Measurements from ENCODE around the gene EPHB6. TPM values are rescaled to one million over a fixed set of nuclear protein-coding genes. Genes with fewer than 3 reads are reported as not detected.

The EPHB6 gene
- polyA plus RNA-seq, 1 donor = 6.8 TPM

DNA sequence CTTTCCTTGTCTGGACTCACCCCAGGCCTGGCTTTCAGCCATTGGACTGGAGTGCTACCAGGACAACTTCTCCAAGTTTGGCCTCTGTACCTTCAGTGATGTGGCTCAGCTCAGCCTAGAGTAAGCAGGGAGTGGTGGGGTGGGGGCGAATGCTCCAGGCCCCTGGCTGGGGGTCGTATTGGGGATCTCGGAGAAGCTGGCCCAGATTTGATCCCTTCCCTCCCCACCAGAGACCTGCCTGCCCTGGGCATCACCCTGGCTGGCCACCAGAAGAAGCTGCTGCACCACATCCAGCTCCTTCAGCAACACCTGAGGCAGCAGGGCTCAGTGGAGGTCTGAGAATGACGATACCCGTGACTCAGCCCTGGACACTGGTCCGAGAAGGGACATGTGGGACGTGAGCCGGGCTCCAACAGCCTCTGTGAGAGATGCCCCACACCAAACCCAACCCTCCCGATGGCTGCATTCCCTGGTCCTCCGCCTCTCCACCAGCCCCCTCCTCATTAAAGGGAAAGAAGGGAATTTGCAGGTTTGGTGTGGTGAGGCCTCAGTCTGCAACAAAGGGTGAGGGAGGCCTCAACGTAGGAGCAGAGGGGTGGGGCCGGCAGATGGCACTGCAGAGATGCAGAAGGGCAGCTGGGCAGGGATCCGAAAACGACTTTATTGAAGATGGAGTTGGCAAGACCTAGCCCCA lies 15.8 kb downstream of the EPHB6 start:
- Histone ChIP-seq H3K36me3 (ENCODE audit: control insufficient read depth, insufficient read depth, low read length) (no peaks in the 10 kb centered on the region), H3K9me3 (ENCODE audit: control insufficient read depth, low read depth, low read length) (peaks cover 2% of the 10 kb centered on the region), H3K27me3 (ENCODE audit: control insufficient read depth, insufficient read depth, low read length) (no peaks in the 10 kb centered on the region), H3K4me1 (ENCODE audit: control insufficient read depth, insufficient read depth, low read length) (no peaks in the 10 kb centered on the region), H3K4me3 (ENCODE audit: low read length) (no peak overlapping the region), H3K27ac (ENCODE audit: low read length) (no peak overlapping the region)
- no CpG with 5 or more reads among the region's 14 CpGs for WGBS (ENCODE audit: insufficient coverage, low lambda C conversion rate)
- DNase-seq = no peak

DNA sequence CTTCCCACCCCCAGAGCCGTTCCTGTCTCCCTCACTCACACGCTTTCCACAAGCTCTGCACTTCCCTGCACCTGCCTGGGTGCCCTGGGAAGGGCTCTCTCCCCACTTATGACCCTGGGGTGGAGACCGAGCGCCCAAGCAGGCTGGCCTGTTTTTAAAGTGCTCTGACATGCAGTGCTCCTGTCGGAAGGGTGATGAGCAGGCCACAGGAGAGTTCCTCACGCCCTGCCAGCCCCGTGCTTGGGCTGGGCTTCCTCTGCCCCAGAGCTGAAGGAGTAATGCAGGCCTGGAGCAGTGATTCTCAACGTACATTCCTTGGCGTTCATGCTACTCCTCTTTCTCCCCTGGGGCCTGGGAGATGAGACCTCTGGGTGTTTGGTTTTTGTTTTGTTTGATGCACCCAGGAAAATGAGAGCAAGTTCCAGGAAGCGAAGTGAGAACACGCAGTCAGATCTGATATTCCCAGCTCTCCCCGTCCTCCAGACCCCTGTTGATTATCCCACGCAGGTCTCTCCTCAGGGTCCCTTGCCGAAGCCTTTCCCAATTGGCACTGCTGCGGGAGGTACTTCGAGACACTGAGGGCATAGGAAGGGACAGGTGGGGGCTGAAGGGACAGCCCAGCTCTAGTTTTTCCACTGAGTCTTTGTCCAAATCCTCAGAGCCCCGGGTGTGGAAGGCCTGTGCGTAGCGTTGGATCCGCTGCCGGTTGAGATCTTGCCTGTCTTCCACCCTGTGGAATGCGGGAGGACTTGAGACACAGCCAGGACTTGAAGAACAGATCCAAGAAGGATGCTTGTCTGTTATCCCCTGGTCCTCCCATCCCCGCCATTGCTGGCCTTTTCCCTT lies 16.6 kb downstream of the EPHB6 start:
- no peaks in the 10 kb centered on the region for H3K36me3 ChIP-seq (ENCODE audit: control insufficient read depth, insufficient read depth, low read length)

DNA sequence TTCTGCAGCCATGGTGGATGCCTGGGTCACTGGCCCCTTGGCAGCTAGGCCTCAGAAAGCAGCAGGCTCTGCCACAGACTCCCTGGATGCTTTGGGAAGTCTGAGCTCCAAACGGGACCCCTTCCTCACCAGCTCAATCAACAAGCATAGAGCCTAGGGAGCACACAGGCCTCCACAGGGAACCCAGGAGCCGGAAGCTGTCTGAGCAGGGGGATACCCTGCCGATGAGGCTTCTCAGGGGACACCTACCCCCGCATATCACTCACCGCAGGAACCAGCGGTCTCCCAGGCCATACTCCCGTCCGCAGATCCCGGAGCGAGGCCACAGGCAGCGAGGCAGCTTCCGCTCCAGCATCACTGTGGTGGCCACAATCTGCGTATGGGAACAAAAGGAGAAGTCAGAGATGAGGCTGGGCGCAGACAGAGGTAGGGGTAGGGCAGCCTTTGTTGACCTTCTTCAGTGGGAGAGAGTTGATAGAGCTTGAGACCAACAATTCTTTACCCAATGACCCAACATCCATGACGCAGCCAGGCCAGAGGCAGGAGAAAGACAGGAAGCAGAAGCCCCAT lies 17.3 kb downstream of the EPHB6 start:
- no peaks in the 10 kb centered on the region for H3K4me1 ChIP-seq (ENCODE audit: control insufficient read depth, insufficient read depth, low read length)
- DNase-seq = no peak
- H3K9me3 ChIP-seq (ENCODE audit: control insufficient read depth, low read depth, low read length) = peaks cover 2% of the 10 kb centered on the region
- WGBS (ENCODE audit: insufficient coverage, low lambda C conversion rate) = no CpG with 5 or more reads among the region's 15 CpGs
- no peaks in the 10 kb centered on the region for H3K27me3 ChIP-seq (ENCODE audit: control insufficient read depth, insufficient read depth, low read length)
- H3K27ac ChIP-seq (ENCODE audit: low read length) = no peak overlapping the region
- H3K36me3 ChIP-seq (ENCODE audit: control insufficient read depth, insufficient read depth, low read length) = no peaks in the 10 kb centered on the region
- no peak overlapping the region for H3K4me3 ChIP-seq (ENCODE audit: low read length)

More for the DNA sequence above, 16.6 kb downstream of the EPHB6 start:
- H3K27me3 ChIP-seq (ENCODE audit: control insufficient read depth, insufficient read depth, low read length) = no peaks in the 10 kb centered on the region
- WGBS (ENCODE audit: insufficient coverage, low lambda C conversion rate) = 100% methylated on average over 6 of the region's 23 CpGs
- DNase-seq = no peak
- no peaks in the 10 kb centered on the region for H3K4me1 ChIP-seq (ENCODE audit: control insufficient read depth, insufficient read depth, low read length)
- no peak overlapping the region for H3K4me3 ChIP-seq (ENCODE audit: low read length)
- H3K27ac ChIP-seq (ENCODE audit: low read length) = no peak overlapping the region
- peaks cover 2% of the 10 kb centered on the region for H3K9me3 ChIP-seq (ENCODE audit: control insufficient read depth, low read depth, low read length)

DNA sequence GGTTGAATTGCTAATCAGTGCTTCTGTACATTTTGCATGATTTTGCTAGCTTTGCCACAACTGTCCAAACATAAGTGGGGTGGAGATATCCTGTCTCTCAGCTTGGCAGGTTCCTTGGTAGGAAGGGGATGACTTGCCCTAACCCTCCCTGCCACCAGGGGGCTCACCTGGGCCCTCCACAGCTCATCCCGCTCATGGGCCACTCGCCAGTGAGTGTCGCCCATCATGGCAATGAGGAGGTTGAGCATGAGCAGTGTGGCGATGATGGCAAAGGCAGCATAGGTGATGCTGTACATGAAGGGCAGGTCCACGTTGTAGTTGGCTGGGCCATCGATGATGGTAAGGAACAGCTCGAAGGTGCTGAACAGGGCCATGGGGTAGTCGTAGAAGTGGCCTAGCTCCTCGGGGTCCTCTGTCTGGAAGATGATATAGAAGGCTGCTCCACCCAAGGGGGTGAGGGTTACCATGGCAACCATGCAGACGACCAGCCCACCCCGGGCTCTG lies 18.5 kb downstream of the EPHB6 start:
- Histone ChIP-seq H3K27ac (ENCODE audit: low read length) (no peak overlapping the region), H3K27me3 (ENCODE audit: control insufficient read depth, insufficient read depth, low read length) (peaks cover 1% of the 10 kb centered on the region), H3K4me1 (ENCODE audit: control insufficient read depth, insufficient read depth, low read length) (no peaks in the 10 kb centered on the region), H3K9me3 (ENCODE audit: control insufficient read depth, low read depth, low read length) (peaks cover under 1% of the 10 kb centered on the region), H3K4me3 (ENCODE audit: low read length) (no peak overlapping the region), H3K36me3 (ENCODE audit: control insufficient read depth, insufficient read depth, low read length) (no peaks in the 10 kb centered on the region)
- no peak for DNase-seq
- WGBS (ENCODE audit: insufficient coverage, low lambda C conversion rate) = no CpG with 5 or more reads among the region's 11 CpGs

DNA sequence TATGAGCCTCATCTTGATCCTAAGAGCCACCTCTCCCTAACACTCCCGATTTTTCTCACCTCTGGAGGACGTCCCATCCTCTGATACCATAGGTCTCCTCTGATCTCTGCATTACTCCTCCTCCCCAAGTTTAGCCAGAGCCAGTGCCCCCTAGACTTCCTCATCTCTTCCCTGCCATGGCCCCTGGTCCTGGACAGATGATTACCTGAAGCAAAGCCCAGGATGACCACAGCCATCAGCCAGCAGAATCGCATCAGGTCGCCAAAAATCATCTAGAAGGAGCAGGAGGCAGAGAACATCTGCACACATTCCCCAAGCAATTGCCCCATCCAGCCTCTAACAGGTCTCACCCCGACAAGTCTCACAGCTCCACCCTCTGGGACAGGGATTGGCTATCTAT lies 19.0 kb downstream of the EPHB6 start:
- H3K4me3 ChIP-seq (ENCODE audit: low read length) = no peak overlapping the region
- H3K36me3 ChIP-seq (ENCODE audit: control insufficient read depth, insufficient read depth, low read length) = no peaks in the 10 kb centered on the region
- no CpG with 5 or more reads among the region's 5 CpGs for WGBS (ENCODE audit: insufficient coverage, low lambda C conversion rate)
- H3K27me3 ChIP-seq (ENCODE audit: control insufficient read depth, insufficient read depth, low read length) = peaks cover 5% of the 10 kb centered on the region
- H3K4me1 ChIP-seq (ENCODE audit: control insufficient read depth, insufficient read depth, low read length) = no peaks in the 10 kb centered on the region
- H3K9me3 ChIP-seq (ENCODE audit: control insufficient read depth, low read depth, low read length) = no peaks in the 10 kb centered on the region
- DNase-seq = no peak
- H3K27ac ChIP-seq (ENCODE audit: low read length) = no peak overlapping the region

DNA sequence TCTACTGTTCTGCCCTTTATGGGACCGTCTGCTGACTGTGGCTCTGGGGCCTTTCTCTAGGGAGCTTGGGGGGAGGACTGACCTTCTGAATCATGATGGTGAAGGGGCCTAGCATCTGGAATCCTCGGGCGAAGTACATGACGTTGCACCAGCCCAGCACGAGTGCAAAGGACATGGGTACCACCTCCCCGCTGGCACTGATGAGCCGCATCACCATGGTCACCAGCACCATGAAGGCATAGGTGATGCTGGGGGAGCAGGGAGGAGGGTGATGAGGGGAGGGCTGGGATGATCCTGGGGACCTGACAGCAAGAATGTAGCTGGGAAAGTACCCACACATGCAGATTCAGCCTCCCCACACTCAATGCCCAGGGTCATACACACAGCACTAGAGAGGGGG lies 19.5 kb downstream of the EPHB6 start:
- no peaks in the 10 kb centered on the region for H3K4me1 ChIP-seq (ENCODE audit: control insufficient read depth, insufficient read depth, low read length)
- H3K27me3 ChIP-seq (ENCODE audit: control insufficient read depth, insufficient read depth, low read length) = peaks cover 5% of the 10 kb centered on the region
- no CpG with 5 or more reads among the region's 7 CpGs for WGBS (ENCODE audit: insufficient coverage, low lambda C conversion rate)
- DNase-seq = no peak
- H3K27ac ChIP-seq (ENCODE audit: low read length) = no peak overlapping the region
- H3K36me3 ChIP-seq (ENCODE audit: control insufficient read depth, insufficient read depth, low read length) = no peaks in the 10 kb centered on the region
- H3K4me3 ChIP-seq (ENCODE audit: low read length) = no peak overlapping the region
- H3K9me3 ChIP-seq (ENCODE audit: control insufficient read depth, low read depth, low read length) = no peaks in the 10 kb centered on the region

DNA sequence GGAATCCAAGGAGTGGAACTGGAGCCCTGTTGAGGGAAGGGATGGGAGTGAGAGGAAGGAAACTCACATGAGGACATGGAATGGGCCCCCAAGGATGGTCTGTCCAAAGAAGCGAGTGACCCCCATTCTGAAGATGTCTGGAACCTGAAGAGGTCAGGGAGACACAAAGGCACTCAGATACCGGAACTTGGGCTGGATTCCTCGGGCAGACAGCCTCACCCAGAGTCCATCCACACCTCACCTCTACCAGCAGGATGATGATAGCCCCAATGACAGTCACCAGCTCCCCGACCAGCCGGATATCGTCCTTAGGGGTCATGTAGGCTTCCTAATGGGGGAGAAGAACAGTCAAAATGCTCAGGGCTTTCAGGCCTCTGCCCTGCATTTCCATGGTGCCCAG lies 20.0 kb downstream of the EPHB6 start:
- H3K4me3 ChIP-seq (ENCODE audit: low read length) = no peak overlapping the region

DNA sequence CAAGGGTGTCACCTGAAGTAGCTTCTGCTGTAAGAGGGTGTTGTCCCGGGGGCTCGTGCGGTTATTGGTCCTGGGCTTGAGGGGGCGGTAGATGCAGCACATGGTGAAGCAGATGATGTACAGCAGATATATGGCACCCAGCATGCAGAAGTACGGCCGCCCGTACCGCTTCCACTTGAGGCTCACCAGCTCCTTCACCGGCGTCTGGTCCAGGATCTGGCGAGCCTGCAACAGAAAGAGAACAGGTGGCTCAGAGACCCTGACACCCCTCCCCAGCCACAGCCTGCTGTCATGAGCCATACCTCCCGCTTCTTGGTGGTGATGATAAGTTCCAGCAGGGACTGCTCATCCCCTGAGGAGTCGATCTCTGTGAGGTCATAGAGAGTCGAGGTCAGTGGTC lies 20.6 kb downstream of the EPHB6 start:
- no peak for DNase-seq

More for the DNA sequence above, 20.0 kb downstream of the EPHB6 start:
- peaks cover 5% of the 10 kb centered on the region for H3K27me3 ChIP-seq (ENCODE audit: control insufficient read depth, insufficient read depth, low read length)
- no peaks in the 10 kb centered on the region for H3K36me3 ChIP-seq (ENCODE audit: control insufficient read depth, insufficient read depth, low read length)
- no CpG with 5 or more reads among the region's 6 CpGs for WGBS (ENCODE audit: insufficient coverage, low lambda C conversion rate)
- no peaks in the 10 kb centered on the region for H3K9me3 ChIP-seq (ENCODE audit: control insufficient read depth, low read depth, low read length)
- H3K27ac ChIP-seq (ENCODE audit: low read length) = no peak overlapping the region
- DNase-seq = no peak
- no peaks in the 10 kb centered on the region for H3K4me1 ChIP-seq (ENCODE audit: control insufficient read depth, insufficient read depth, low read length)

DNA sequence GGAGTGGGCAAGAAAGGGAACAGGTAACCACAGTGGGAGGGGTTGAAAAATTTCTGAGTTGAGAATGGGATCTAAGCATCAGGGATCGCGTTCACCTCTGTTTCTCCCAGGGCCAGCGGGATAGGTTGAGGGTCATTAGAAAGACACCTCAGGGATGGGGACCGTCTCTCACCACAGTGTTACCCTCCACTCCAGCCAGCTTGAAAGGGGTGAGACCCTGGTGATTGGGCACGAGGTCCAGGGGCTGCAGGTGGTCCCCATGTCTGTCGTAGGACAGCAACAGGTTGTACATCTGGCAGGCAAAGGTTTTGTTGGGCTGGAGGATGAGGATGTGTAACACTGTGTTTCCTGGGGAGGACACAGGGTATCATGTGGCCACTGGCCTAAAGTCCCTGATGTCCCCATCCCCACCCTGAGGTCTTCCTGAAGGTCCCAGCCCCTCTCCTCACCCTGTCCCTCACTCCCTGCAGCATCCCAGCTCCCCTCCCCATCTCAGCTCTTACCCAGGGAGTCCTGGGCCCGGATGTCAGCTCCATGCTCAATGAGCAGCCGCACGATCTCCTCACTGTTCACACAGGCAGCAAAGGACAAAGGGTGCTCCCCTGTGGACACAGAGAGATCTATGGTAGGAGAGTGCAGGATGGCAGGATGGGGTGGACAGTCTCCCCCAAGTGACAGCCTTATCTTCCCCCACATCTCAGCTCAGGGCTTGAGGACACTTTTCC lies 21.5 kb downstream of the EPHB6 start:
- no peak overlapping the region for H3K4me3 ChIP-seq (ENCODE audit: low read length)
- no peaks in the 10 kb centered on the region for H3K4me1 ChIP-seq (ENCODE audit: control insufficient read depth, insufficient read depth, low read length)
- WGBS (ENCODE audit: insufficient coverage, low lambda C conversion rate) = no CpG with 5 or more reads among the region's 9 CpGs
- H3K36me3 ChIP-seq (ENCODE audit: control insufficient read depth, insufficient read depth, low read length) = no peaks in the 10 kb centered on the region
- H3K27ac ChIP-seq (ENCODE audit: low read length) = no peak overlapping the region
- H3K9me3 ChIP-seq (ENCODE audit: control insufficient read depth, low read depth, low read length) = no peaks in the 10 kb centered on the region
- DNase-seq = no peak
- peaks cover 5% of the 10 kb centered on the region for H3K27me3 ChIP-seq (ENCODE audit: control insufficient read depth, insufficient read depth, low read length)

More for the DNA sequence above, 20.6 kb downstream of the EPHB6 start:
- Histone ChIP-seq H3K9me3 (ENCODE audit: control insufficient read depth, low read depth, low read length) (no peaks in the 10 kb centered on the region), H3K4me3 (ENCODE audit: low read length) (no peak overlapping the region), H3K27me3 (ENCODE audit: control insufficient read depth, insufficient read depth, low read length) (peaks cover 5% of the 10 kb centered on the region), H3K27ac (ENCODE audit: low read length) (no peak overlapping the region), H3K4me1 (ENCODE audit: control insufficient read depth, insufficient read depth, low read length) (no peaks in the 10 kb centered on the region), H3K36me3 (ENCODE audit: control insufficient read depth, insufficient read depth, low read length) (no peaks in the 10 kb centered on the region)
- no CpG with 5 or more reads among the region's 14 CpGs for WGBS (ENCODE audit: insufficient coverage, low lambda C conversion rate)

All from large intestine (tissue), 3 donors.